KBM-7 (cell line): ENCODE measurements around the gene TUBA3C.

Experiments used
- DNase-seq: peaks from one replicate; pipeline ENCODE4 v3.0.0-alpha.2; 2015
- in situ Hi-C: fragments of 300-500 bp; cut with MboI; formaldehyde crosslinking; loops from 2 replicates; pipeline ENCODE4 v1.14.3; 2020; ENCODE audit warnings: low sequenced_read_pairs, low pct_unique_long_range_greater_than_20kb, mixed read lengths

TUBA3C gene

GRCh38 chr13:19148561-19148960, 33.1 kb downstream of the TUBA3C start:
- in situ Hi-C loops: no loop called here
- no peak for DNase-seq
